HL-60 (cell line): Measurements from ENCODE around the gene EXOSC2.

Source experiments
- CTCF ChIP-seq: IDR thresholded peaks from one replicate; pipeline ENCODE4 v1.5.1; 2011; ENCODE audit warnings: low read length, control low read depth, inconsistent platforms; ENCODE audit not compliant: insufficient read depth
- POLR2AphosphoS5 ChIP-seq: IDR thresholded peaks from 2 replicates; pipeline ENCODE4 v1.6.1; 2012; ENCODE audit warnings: low read depth
- SPI1 ChIP-seq: IDR thresholded peaks from 2 replicates; pipeline ENCODE4 v1.6.1; 2012; ENCODE audit warnings: low read depth, mild to moderate bottlenecking, borderline replicate concordance

DNA sequence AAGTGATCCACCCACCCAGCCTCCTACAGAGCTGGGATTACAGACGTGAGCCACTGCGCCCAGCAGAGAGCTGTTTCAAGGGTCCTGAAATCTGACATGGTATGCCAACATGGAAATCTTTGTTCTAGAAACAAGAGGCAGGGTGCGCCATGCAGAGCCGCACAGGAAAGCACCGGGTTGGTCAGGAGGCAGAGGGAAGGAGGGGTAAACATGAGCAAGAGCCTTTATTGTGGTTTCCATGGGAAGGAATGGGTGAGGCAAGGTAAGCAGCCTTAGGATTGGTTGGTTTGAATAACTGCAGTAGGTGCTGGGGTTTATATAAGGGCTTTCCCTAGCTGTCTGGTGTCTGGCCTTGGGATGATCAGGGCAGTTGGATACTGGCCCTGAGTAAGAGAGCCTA is 5.5 kb upstream of the EXOSC2 start:
- no peak for TF ChIP-seq CTCF
- TF ChIP-seq SPI1, result no peak
- no peak for TF ChIP-seq POLR2AphosphoS5
